H1 (cell line): Measurements from ENCODE around the gene VIM. TPM values are rescaled to one million over a fixed set of nuclear protein-coding genes. Genes with fewer than 3 reads are reported as not detected.

Experiments
- CTCF ChIA-PET: fragments of 300-600 bp; sonication (Branson Sonifier 250); formaldehyde crosslinking; loops from one replicate; lab custom pipeline; 2021; ENCODE audit not compliant: partially characterized antibody; lab: Charles Lee
- POLR2A ChIA-PET: fragments of 300-600 bp; sonication (Branson Sonifier 250); formaldehyde crosslinking; loops from one replicate; lab custom pipeline; 2021; ENCODE audit warnings: inconsistent platforms; ENCODE audit not compliant: partially characterized antibody; lab: Charles Lee
- DNase-seq, 2 experiments: peaks; one replicate each; pipeline versions ENCODE4 v3.0.0 to v3.0.0-alpha.2; 2010 to 2022; ENCODE audit warnings: low spot score in 2 of 2, low read depth in 1 of 2, mixed read lengths in 1 of 2
- FAIRE-seq: peaks from 2 replicates; lab custom pipeline; 2011; peaks lifted over from hg19 to GRCh38; lab: Jason Lieb, UNC
- H2AFZ ChIP-seq: 2 replicates; pipeline ENCODE4 v1.8.1; 2012; ENCODE audit warnings: low read length, inconsistent platforms
- H2AK5ac ChIP-seq: 2 replicates; pipeline ENCODE4 v1.6.1; 2013; ENCODE audit warnings: low read depth, low read length
- H2BK120ac ChIP-seq: replicated peaks from 2 replicates; pipeline ENCODE3; 2013; ENCODE audit warnings: low read depth, low read length, inconsistent platforms
- H2BK12ac ChIP-seq: 2 replicates; pipeline ENCODE4 v1.6.1; 2013; ENCODE audit warnings: low read depth, low read length
- H2BK15ac ChIP-seq: 2 replicates; pipeline ENCODE4 v1.6.1; 2013; ENCODE audit warnings: low read length
- H2BK20ac ChIP-seq: 2 replicates; pipeline ENCODE4 v1.6.1; 2013; ENCODE audit warnings: low read length
- H2BK5ac ChIP-seq: 2 replicates; pipeline ENCODE4 v1.6.1; 2013; ENCODE audit warnings: low read depth, low read length
- H3K14ac ChIP-seq: 2 replicates; pipeline ENCODE4 v1.6.1; 2013; ENCODE audit warnings: inconsistent platforms; ENCODE audit not compliant: insufficient read length
- H3K18ac ChIP-seq: 2 replicates; pipeline ENCODE4 v1.6.1; 2013; ENCODE audit warnings: low read length; ENCODE audit errors: extremely low read depth
- H3K23ac ChIP-seq: 2 replicates; pipeline ENCODE4 v1.6.1; 2013; ENCODE audit warnings: inconsistent platforms; ENCODE audit not compliant: insufficient read length
- H3K23me2 ChIP-seq: 2 replicates; pipeline ENCODE4 v1.6.1; 2013; ENCODE audit warnings: low read depth, low read length
- H3K27ac ChIP-seq: 2 replicates; pipeline ENCODE4 v1.6.1; 2011; ENCODE audit warnings: low read depth, low read length, inconsistent platforms
- H3K27me3 ChIP-seq, 4 experiments: replicated peaks in 1 of 4; 1 replicate in 1 of 4; 2 replicates in 3 of 4; pipeline versions ENCODE4 v1.6.1 to v1.8.1; 2011 to 2013; ENCODE audit warnings: low read length in 3 of 4, mild to moderate bottlenecking in 3 of 4, inconsistent platforms in 2 of 4, mixed read lengths in 2 of 4, moderate library complexity in 1 of 4; ENCODE audit not compliant: control insufficient read depth in 3 of 4, insufficient read depth in 3 of 4; ENCODE audit errors: extremely low read depth in 1 of 4
- H3K36me3 ChIP-seq, 4 experiments: 2 replicates each; pipeline versions ENCODE4 v1.6.1 to v1.8.1; 2011 to 2013; ENCODE audit warnings: mild to moderate bottlenecking in 4 of 4, low read length in 3 of 4, moderate library complexity in 2 of 4, control low read depth in 1 of 4, inconsistent platforms in 1 of 4; ENCODE audit not compliant: insufficient read depth in 4 of 4, control insufficient read depth in 2 of 4
- H3K4ac ChIP-seq: replicated peaks from 2 replicates; pipeline ENCODE3; 2013; ENCODE audit warnings: low read length, low read depth, mixed read lengths, inconsistent platforms; ENCODE audit not compliant: insufficient read length
- H3K4me1 ChIP-seq, 4 experiments: replicated peaks in 1 of 4; 1 replicate in 1 of 4; 2 replicates in 3 of 4; pipeline versions ENCODE4 v1.6.1 to v1.8.1; 2011 to 2013; ENCODE audit warnings: low read length in 3 of 4, inconsistent platforms in 2 of 4, mixed read lengths in 1 of 4; ENCODE audit not compliant: insufficient read depth in 4 of 4, control insufficient read depth in 3 of 4
- H3K4me2 ChIP-seq, 2 experiments: 2 replicates each; pipeline versions ENCODE4 v1.6.1 to v1.8.1; 2011 to 2013; ENCODE audit warnings: low read depth in 2 of 2, low read length in 2 of 2, control low read depth in 1 of 2, inconsistent platforms in 1 of 2, mild to moderate bottlenecking in 1 of 2; ENCODE audit not compliant: insufficient read depth in 1 of 2
- H3K4me3 ChIP-seq, 4 experiments: fragments of 200-600, 300-600 bp in 1 of 4; sonication (generic), shearing (Covaris generic), sonication (Bioruptor Twin) in 1 of 4; 2 replicates each; pipeline versions ENCODE4 v1.5.1 to v1.8.1; 2011 to 2016; ENCODE audit warnings: low read length in 4 of 4, low read depth in 3 of 4, control low read depth in 2 of 4, inconsistent platforms in 2 of 4, mild to moderate bottlenecking in 2 of 4, mixed read lengths in 1 of 4, moderate library complexity in 1 of 4; ENCODE audit not compliant: insufficient read depth in 2 of 4; ENCODE audit errors: extremely low read depth in 1 of 4
- H3K56ac ChIP-seq: replicated peaks from 2 replicates; pipeline ENCODE3; 2013; ENCODE audit warnings: low read depth, mild to moderate bottlenecking, mixed read lengths, low read length, inconsistent platforms; ENCODE audit not compliant: insufficient read length
- H3K79me1 ChIP-seq: 2 replicates; pipeline ENCODE4 v1.6.1; 2013; ENCODE audit warnings: low read depth, low read length, control low read depth
- H3K79me2 ChIP-seq, 2 experiments: 2 replicates each; pipeline versions ENCODE4 v1.6.1 to v1.8.1; 2012 to 2013; ENCODE audit warnings: low read length in 2 of 2, mild to moderate bottlenecking in 2 of 2, inconsistent platforms in 1 of 2; ENCODE audit not compliant: insufficient read depth in 2 of 2, control insufficient read depth in 1 of 2
- H3K9ac ChIP-seq, 4 experiments: replicated peaks in 1 of 4; 1 replicate in 1 of 4; 2 replicates in 3 of 4; pipeline versions ENCODE4 v1.6.1 to v1.8.1; 2011 to 2013; ENCODE audit warnings: low read depth in 3 of 4, low read length in 3 of 4, control low read depth in 2 of 4, mild to moderate bottlenecking in 2 of 4, moderate library complexity in 2 of 4, inconsistent platforms in 1 of 4; ENCODE audit errors: extremely low read depth in 1 of 4
- H3K9me3 ChIP-seq, 2 experiments: 2 replicates each; pipeline versions ENCODE4 v1.6.1 to v1.8.1; 2012 to 2013; ENCODE audit warnings: mild to moderate bottlenecking in 2 of 2, moderate library complexity in 2 of 2, control low read depth in 1 of 2, inconsistent platforms in 1 of 2, low read depth in 1 of 2, low read length in 1 of 2, mixed read lengths in 1 of 2; ENCODE audit not compliant: insufficient read depth in 2 of 2
- H4K20me1 ChIP-seq, 2 experiments: replicated peaks in 1 of 2; 2 replicates each; pipeline versions ENCODE3 to v1.8.1; 2011 to 2013; ENCODE audit warnings: inconsistent platforms in 2 of 2, low read length in 2 of 2, mild to moderate bottlenecking in 1 of 2; ENCODE audit not compliant: insufficient read depth in 2 of 2, control insufficient read depth in 1 of 2
- H4K5ac ChIP-seq: 2 replicates; pipeline ENCODE4 v1.6.1; 2013; ENCODE audit warnings: low read length, low read depth, mixed read lengths, inconsistent platforms; ENCODE audit not compliant: insufficient read length
- H4K8ac ChIP-seq: 2 replicates; pipeline ENCODE4 v1.8.0; 2013; ENCODE audit warnings: mild to moderate bottlenecking, moderate library complexity, low read length, inconsistent platforms; ENCODE audit not compliant: insufficient read depth; ENCODE audit errors: extremely low read depth
- H4K91ac ChIP-seq: replicated peaks from 2 replicates; pipeline ENCODE3; 2013; ENCODE audit warnings: low read length, mixed read lengths, inconsistent platforms; ENCODE audit not compliant: insufficient read length
- BRCA1 ChIP-seq: IDR thresholded peaks from 2 replicates; pipeline ENCODE4 v1.6.1; 2012; ENCODE audit warnings: low read depth, low read length, improper control_type of control experiment
- EZH2 ChIP-seq: fragments of 200-600 bp; sonication (generic); IDR thresholded peaks from 2 replicates; pipeline ENCODE4 v1.7.1; 2012; ENCODE audit warnings: low read depth, mild to moderate bottlenecking, moderate library complexity, low read length, inconsistent platforms; ENCODE audit not compliant: severe bottlenecking
- SP4 ChIP-seq: IDR thresholded peaks from 2 replicates; pipeline ENCODE4 v1.6.1; 2012; ENCODE audit warnings: low read length, inconsistent platforms
- YY1 ChIP-seq: IDR thresholded peaks from 2 replicates; pipeline ENCODE4 v1.6.1; 2011; ENCODE audit warnings: low read depth, mild to moderate bottlenecking, low read length
- WGBS, 2 experiments: shearing (Covaris generic) in 1 of 2; methylation state at CpG; one replicate each; pipeline versions ENCODE4 v1.1.6 to v1.1.7; 2013 to 2015; ENCODE audit warnings: low lambda C conversion rate in 2 of 2, mixed read lengths in 2 of 2, inconsistent platforms in 1 of 2, low coverage in 1 of 2, missing lambda C conversion rate in 1 of 2; ENCODE audit not compliant: insufficient replicate concordance in 2 of 2, insufficient coverage in 1 of 2, insufficient read length in 1 of 2; ENCODE audit errors: extremely low coverage in 1 of 2, missing lambda C conversion rate in 1 of 2; 5-methylcytosine and 5-hydroxymethylcytosine counted together
- polyA plus RNA-seq, 7 experiments: library from polyadenylated mRNA; depleted of rRNA in 3 of 7; stranded (reverse) in 5 of 7; unstranded in 2 of 7; fragments of >200 nt in 5 of 7; fragments of 200-250 nt in 2 of 7; gene quantifications; 1 replicate in 5 of 7; 2 replicates in 1 of 7; 4 replicates in 1 of 7; pipeline versions ENCODE4 v1.2.1 to v1.2.3, GENCODE V29; 2011 to 2013; ENCODE audit warnings: missing spikeins in 2 of 7, mixed read lengths in 2 of 7
- total RNA-seq: library from RNA; stranded (reverse); fragmentation: NEBNext Ultra II Directional; extraction: Animal tissue kit (Norgen Biotek cat#: 25700); gene quantifications from 2 replicates; pipeline ENCODE4 v1.2.1, GENCODE V29; 2021

VIM gene
- total and polyA plus RNA-seq, 2 of the 8 experiments (the other 6 are each of a cell fraction or from before 2014, with no cell fraction given) = 347 to 372 TPM

GRCh38 chr10:17282311-17282710, 54.3 kb downstream of the VIM start:
- H4K5ac ChIP-seq = no peak overlapping the region
- H4K8ac ChIP-seq = no peak overlapping the region
- no peaks in the 10 kb centered on the region for H3K4me1 ChIP-seq
- no peaks in the 10 kb centered on the region for H3K79me1 ChIP-seq
- H2BK120ac ChIP-seq = no peak overlapping the region
- 94% methylated on average over 3 of the region's 3 CpGs; no CpG with 5 or more reads in 1 of the 2 experiments for WGBS, 2 experiments
- H3K56ac ChIP-seq = no peak overlapping the region
- H2BK20ac ChIP-seq = no peak overlapping the region
- H4K20me1 ChIP-seq = no peaks in the 10 kb centered on the region
- CTCF ChIA-PET = no interaction called here
- H2BK12ac ChIP-seq = no peak overlapping the region
- no peak overlapping the region for H3K4ac ChIP-seq
- H3K23me2 ChIP-seq = no peaks in the 10 kb centered on the region
- no peak overlapping the region for H3K14ac ChIP-seq
- H4K91ac ChIP-seq = no peak overlapping the region
- no peak overlapping the region for H2BK15ac ChIP-seq
- no peaks in the 10 kb centered on the region for H3K27me3 ChIP-seq
- no peak overlapping the region for H3K4me3 ChIP-seq
- no peak overlapping the region for H3K4me2 ChIP-seq
- H3K79me2 ChIP-seq = no peaks in the 10 kb centered on the region
- H3K9me3 ChIP-seq = peaks cover 12 to 18% of the 10 kb centered on the region in 2 experiments
- H3K18ac ChIP-seq = no peak overlapping the region
- H3K9ac ChIP-seq = no peak overlapping the region
- H2AFZ ChIP-seq = no peak overlapping the region
- no peak for TF ChIP-seq EZH2
- no peak for TF ChIP-seq SP4
- TF ChIP-seq YY1 = no peak
- no peak for TF ChIP-seq BRCA1
- H3K36me3 ChIP-seq = 0 out of 8 replicates have a peak, but pooled peaks cover 0 to 2% (median 0%) of the 10 kb centered on the region in 4 experiments
- POLR2A ChIA-PET = no interaction called here
- DNase-seq (no peak), FAIRE-seq (no peak)
- no peak overlapping the region for H2AK5ac ChIP-seq
- H3K23ac ChIP-seq = no peak overlapping the region
- no peak overlapping the region for H2BK5ac ChIP-seq
- no peak overlapping the region for H3K27ac ChIP-seq
